Measurements from ENCODE around the gene HNRNPLL. TPM values are rescaled to one million over a fixed set of nuclear protein-coding genes. Genes with fewer than 3 reads are reported as not detected.

Gene HNRNPLL
- total RNA-seq, 1 donor from 2014 or later: 48.0 TPM

DNA sequence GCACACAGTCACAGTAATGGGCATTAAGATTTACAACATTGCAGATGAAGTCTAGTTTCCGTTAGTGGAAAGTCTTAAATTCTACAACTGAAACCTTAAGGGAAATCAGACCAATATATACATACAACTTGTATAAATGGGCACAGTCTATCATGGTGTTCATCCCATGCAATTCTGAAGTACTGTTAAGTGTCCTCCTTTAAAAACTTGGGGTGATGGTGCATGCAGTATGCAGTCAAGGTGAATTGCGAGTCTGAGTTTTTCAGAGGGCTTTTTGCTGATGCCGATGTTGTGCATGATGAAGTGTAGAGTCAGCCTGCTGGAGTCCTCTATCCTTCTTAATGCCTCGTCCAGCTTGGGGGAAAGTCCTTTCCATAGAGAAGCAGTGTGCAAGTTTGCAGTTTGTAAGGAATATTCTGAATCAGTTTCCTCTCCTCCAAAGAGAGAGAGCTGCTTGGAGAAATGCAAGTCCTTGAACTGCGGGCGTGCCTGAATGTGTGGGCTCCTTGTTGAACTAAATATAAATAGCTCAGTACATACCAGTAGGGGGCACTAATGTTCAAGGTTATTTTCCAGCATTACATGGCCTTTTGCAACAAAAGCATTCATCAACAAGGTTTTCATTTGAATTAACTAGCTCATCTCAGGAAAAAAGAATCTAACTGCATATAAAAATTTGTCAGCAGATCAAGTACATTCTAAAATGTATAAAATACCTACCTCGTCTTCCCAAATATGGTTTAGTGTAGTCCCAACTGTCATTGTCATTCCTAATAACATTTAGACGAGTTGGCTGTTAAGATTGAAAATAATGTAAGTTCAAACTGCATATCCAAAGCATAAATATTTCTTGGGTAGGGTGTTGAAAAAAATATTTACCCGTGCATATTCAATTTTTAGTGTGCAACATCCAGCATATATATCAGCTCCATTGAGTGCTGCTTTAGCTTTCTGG is 21.3 kb downstream of the HNRNPLL start:
- H3K4me3 ChIP-seq (ENCODE audit: low read length in 3 of 3): no peak overlapping the region

GRCh38 chr2:38580115-38580636 is 22.6 kb downstream of the HNRNPLL start:
- peaks cover 0 to 2% (median 0%) of the 10 kb centered on the region in 3 donors for H3K4me1 ChIP-seq (ENCODE audit: control insufficient read depth in 3 of 3, insufficient read depth in 3 of 3, low read length in 3 of 3)
- peaks cover 3 to 28% (median 9%) of the 10 kb centered on the region in 3 donors for H3K36me3 ChIP-seq (ENCODE audit: control insufficient read depth in 3 of 3, insufficient read depth in 3 of 3, low read length in 3 of 3)
- no peaks in the 10 kb centered on the region for H3K9me3 ChIP-seq (ENCODE audit: control insufficient read depth in 3 of 3, low read length in 3 of 3)
- H3K4me3 ChIP-seq (ENCODE audit: low read length in 3 of 3): no peak overlapping the region
- no peak overlapping the region for H3K9ac ChIP-seq (ENCODE audit: low read depth in 1 of 3, low read length in 3 of 3)
- no peak overlapping the region for H3K27ac ChIP-seq (ENCODE audit: low read depth, low read length)
- no peaks in the 10 kb centered on the region for H3K27me3 ChIP-seq (ENCODE audit: control insufficient read depth in 3 of 3, insufficient read depth in 3 of 3, low read length in 3 of 3)

More for the DNA sequence above, 21.3 kb downstream of the HNRNPLL start:
- Histone ChIP-seq H3K9ac (ENCODE audit: low read depth in 1 of 3, low read length in 3 of 3) (no peak overlapping the region), H3K27me3 (ENCODE audit: control insufficient read depth in 3 of 3, insufficient read depth in 3 of 3, low read length in 3 of 3) (no peaks in the 10 kb centered on the region), H3K4me1 (ENCODE audit: control insufficient read depth in 3 of 3, insufficient read depth in 3 of 3, low read length in 3 of 3) (peaks cover 0 to 6% (median 5%) of the 10 kb centered on the region in 3 donors), H3K27ac (ENCODE audit: low read depth, low read length) (no peak overlapping the region), H3K36me3 (ENCODE audit: control insufficient read depth in 3 of 3, insufficient read depth in 3 of 3, low read length in 3 of 3) (peaks cover 3 to 29% (median 12%) of the 10 kb centered on the region in 3 donors), H3K9me3 (ENCODE audit: control insufficient read depth in 3 of 3, low read length in 3 of 3) (no peaks in the 10 kb centered on the region)

GRCh38 chr2:38578832-38579231 is 23.9 kb downstream of the HNRNPLL start:
- Histone ChIP-seq H3K27me3 (ENCODE audit: control insufficient read depth in 3 of 3, insufficient read depth in 3 of 3, low read length in 3 of 3) (no peaks in the 10 kb centered on the region), H3K4me3 (ENCODE audit: low read length in 3 of 3) (no peak overlapping the region), H3K27ac (ENCODE audit: low read depth, low read length) (no peak overlapping the region), H3K36me3 (ENCODE audit: control insufficient read depth in 3 of 3, insufficient read depth in 3 of 3, low read length in 3 of 3) (peaks cover 3 to 19% (median 9%) of the 10 kb centered on the region in 3 donors), H3K9ac (ENCODE audit: low read depth in 1 of 3, low read length in 3 of 3) (no peak overlapping the region), H3K4me1 (ENCODE audit: control insufficient read depth in 3 of 3, insufficient read depth in 3 of 3, low read length in 3 of 3) (peaks cover 0 to 2% (median 2%) of the 10 kb centered on the region in 3 donors), H3K9me3 (ENCODE audit: control insufficient read depth in 3 of 3, low read length in 3 of 3) (no peaks in the 10 kb centered on the region)

DNA sequence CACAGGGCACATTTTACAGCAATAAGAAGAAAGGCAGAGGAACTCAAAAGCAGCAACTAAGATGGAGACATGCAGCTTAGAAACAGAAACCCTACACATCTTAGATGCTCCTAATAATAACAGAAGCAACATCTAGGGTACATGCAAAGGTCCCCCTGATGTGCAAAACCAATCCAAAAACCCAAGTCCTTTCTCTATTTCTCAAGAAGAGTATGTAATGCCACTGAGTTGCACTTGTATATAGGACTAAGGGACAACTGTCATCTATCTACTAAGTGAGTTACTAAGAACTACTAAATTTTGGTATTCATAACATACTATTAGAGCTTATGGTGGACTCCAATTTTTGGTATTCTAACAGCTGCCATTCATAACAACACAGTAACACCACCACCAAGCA is 28.4 kb downstream of the HNRNPLL start:
- no peak overlapping the region for H3K27ac ChIP-seq (ENCODE audit: low read depth, low read length)
- H3K4me1 ChIP-seq (ENCODE audit: control insufficient read depth in 3 of 3, insufficient read depth in 3 of 3, low read length in 3 of 3): peaks cover 0 to 2% (median 0%) of the 10 kb centered on the region in 3 donors
- no peaks in the 10 kb centered on the region for H3K27me3 ChIP-seq (ENCODE audit: control insufficient read depth in 3 of 3, insufficient read depth in 3 of 3, low read length in 3 of 3)
- no peaks in the 10 kb centered on the region for H3K9me3 ChIP-seq (ENCODE audit: control insufficient read depth in 3 of 3, low read length in 3 of 3)
- H3K36me3 ChIP-seq (ENCODE audit: control insufficient read depth in 3 of 3, insufficient read depth in 3 of 3, low read length in 3 of 3): peaks cover 2 to 34% (median 22%) of the 10 kb centered on the region in 3 donors
- no peak overlapping the region for H3K9ac ChIP-seq (ENCODE audit: low read depth in 1 of 3, low read length in 3 of 3)
- no peak overlapping the region for H3K4me3 ChIP-seq (ENCODE audit: low read length in 3 of 3)

DNA sequence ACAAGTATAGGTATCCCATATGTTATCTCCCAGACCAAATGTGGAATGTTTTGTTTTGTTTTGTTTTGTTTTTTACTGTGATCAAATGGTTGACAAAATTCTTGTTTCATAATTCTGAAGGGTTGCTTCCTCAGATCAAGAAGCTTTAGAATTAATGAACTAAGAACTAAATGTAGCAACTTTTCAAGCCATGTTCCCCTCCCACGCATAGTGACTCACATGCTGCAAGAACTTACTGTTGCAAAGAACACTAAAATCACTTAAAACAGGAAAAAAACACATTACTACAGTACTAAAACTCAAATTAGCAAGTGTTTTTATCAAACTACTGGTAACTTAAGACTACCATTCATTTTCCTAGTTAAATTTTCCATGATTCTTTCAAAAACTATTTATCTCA is 30.6 kb downstream of the HNRNPLL start:
- no peak overlapping the region for H3K4me3 ChIP-seq (ENCODE audit: low read length in 3 of 3)
- peaks cover 10 to 44% (median 37%) of the 10 kb centered on the region in 3 donors for H3K36me3 ChIP-seq (ENCODE audit: control insufficient read depth in 3 of 3, insufficient read depth in 3 of 3, low read length in 3 of 3)
- no peaks in the 10 kb centered on the region for H3K27me3 ChIP-seq (ENCODE audit: control insufficient read depth in 3 of 3, insufficient read depth in 3 of 3, low read length in 3 of 3)
- no peak overlapping the region for H3K27ac ChIP-seq (ENCODE audit: low read depth, low read length)
- H3K9me3 ChIP-seq (ENCODE audit: control insufficient read depth in 3 of 3, low read length in 3 of 3): no peaks in the 10 kb centered on the region
- peaks cover 0 to 2% (median 0%) of the 10 kb centered on the region in 3 donors for H3K4me1 ChIP-seq (ENCODE audit: control insufficient read depth in 3 of 3, insufficient read depth in 3 of 3, low read length in 3 of 3)
- H3K9ac ChIP-seq (ENCODE audit: low read depth in 1 of 3, low read length in 3 of 3): no peak overlapping the region

- Histone ChIP-seq H3K4me3 (ENCODE audit: low read length in 3 of 3) (no peak overlapping the region), H3K36me3 (ENCODE audit: control insufficient read depth in 3 of 3, insufficient read depth in 3 of 3, low read length in 3 of 3) (peaks cover 10 to 44% (median 37%) of the 10 kb centered on the region in 3 donors), H3K4me1 (ENCODE audit: control insufficient read depth in 3 of 3, insufficient read depth in 3 of 3, low read length in 3 of 3) (peaks cover 0 to 2% (median 0%) of the 10 kb centered on the region in 3 donors), H3K27me3 (ENCODE audit: control insufficient read depth in 3 of 3, insufficient read depth in 3 of 3, low read length in 3 of 3) (no peaks in the 10 kb centered on the region), H3K9ac (ENCODE audit: low read depth in 1 of 3, low read length in 3 of 3) (no peak overlapping the region), H3K27ac (ENCODE audit: low read depth, low read length) (no peak overlapping the region), H3K9me3 (ENCODE audit: control insufficient read depth in 3 of 3, low read length in 3 of 3) (no peaks in the 10 kb centered on the region)
Measured at GRCh38 chr2:38571193-38571592, 31.5 kb downstream of the HNRNPLL start.

- no peaks in the 10 kb centered on the region for H3K4me1 ChIP-seq (ENCODE audit: control insufficient read depth in 3 of 3, insufficient read depth in 3 of 3, low read length in 3 of 3)
- peaks cover 10 to 46% (median 40%) of the 10 kb centered on the region in 3 donors for H3K36me3 ChIP-seq (ENCODE audit: control insufficient read depth in 3 of 3, insufficient read depth in 3 of 3, low read length in 3 of 3)
- no peak overlapping the region for H3K27ac ChIP-seq (ENCODE audit: low read depth, low read length)
- H3K27me3 ChIP-seq (ENCODE audit: control insufficient read depth in 3 of 3, insufficient read depth in 3 of 3, low read length in 3 of 3): no peaks in the 10 kb centered on the region
- H3K4me3 ChIP-seq (ENCODE audit: low read length in 3 of 3): no peak overlapping the region
- no peaks in the 10 kb centered on the region for H3K9me3 ChIP-seq (ENCODE audit: control insufficient read depth in 3 of 3, low read length in 3 of 3)
- no peak overlapping the region for H3K9ac ChIP-seq (ENCODE audit: low read depth in 1 of 3, low read length in 3 of 3)
Measured at GRCh38 chr2:38568724-38569436, 33.8 kb downstream of the HNRNPLL start.

DNA sequence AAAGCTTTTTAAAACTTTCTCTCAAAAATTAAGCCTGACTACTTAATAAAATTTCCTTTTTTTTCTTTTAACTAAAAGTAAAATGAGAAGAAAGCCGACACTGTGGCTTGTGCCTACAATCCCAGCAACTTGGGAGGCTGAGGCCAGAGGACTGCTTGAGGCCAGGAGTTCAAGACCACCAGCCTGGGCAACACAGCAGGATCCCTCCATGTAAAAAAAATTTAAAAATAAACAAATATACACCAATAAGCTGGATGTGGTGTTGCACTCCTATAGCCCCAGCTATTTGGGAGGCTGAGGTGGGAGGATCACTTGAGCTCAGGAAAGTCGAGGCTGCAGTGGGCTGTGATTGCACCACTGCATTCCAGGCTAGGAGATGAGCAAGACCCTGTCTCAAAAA is 37.4 kb downstream of the HNRNPLL start:
- Histone ChIP-seq H3K4me1 (ENCODE audit: control insufficient read depth in 3 of 3, insufficient read depth in 3 of 3, low read length in 3 of 3) (no peaks in the 10 kb centered on the region), H3K9ac (ENCODE audit: low read depth in 1 of 3, low read length in 3 of 3) (no peak overlapping the region), H3K27me3 (ENCODE audit: control insufficient read depth in 3 of 3, insufficient read depth in 3 of 3, low read length in 3 of 3) (no peaks in the 10 kb centered on the region), H3K4me3 (ENCODE audit: low read length in 3 of 3) (no peak overlapping the region), H3K27ac (ENCODE audit: low read depth, low read length) (no peak overlapping the region), H3K36me3 (ENCODE audit: control insufficient read depth in 3 of 3, insufficient read depth in 3 of 3, low read length in 3 of 3) (peaks cover 8 to 34% (median 31%) of the 10 kb centered on the region in 3 donors), H3K9me3 (ENCODE audit: control insufficient read depth in 3 of 3, low read length in 3 of 3) (no peaks in the 10 kb centered on the region)

DNA sequence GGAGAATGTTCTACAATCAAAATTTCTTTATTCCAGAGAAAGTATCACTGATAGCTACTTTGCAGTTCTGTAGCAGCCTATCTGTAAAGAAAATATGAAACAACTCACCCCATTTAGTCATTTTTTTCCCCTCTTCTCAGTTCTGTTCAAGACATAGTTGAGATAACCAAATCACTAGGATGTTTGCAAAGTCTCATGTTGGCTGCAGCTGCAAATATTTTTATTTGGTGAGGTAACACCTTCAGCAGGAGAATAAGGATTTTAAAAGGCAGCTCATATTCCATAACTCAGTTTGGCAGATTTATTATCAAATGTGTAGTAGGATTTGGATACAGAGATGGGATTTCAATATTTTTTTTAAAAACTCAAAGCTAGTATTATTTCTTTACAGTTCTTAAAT is 41.0 kb downstream of the HNRNPLL start:
- peaks cover 0 to 13% (median 13%) of the 10 kb centered on the region in 3 donors for H3K36me3 ChIP-seq (ENCODE audit: control insufficient read depth in 3 of 3, insufficient read depth in 3 of 3, low read length in 3 of 3)
- no peak overlapping the region for H3K4me3 ChIP-seq (ENCODE audit: low read length in 3 of 3)

More for the DNA sequence above, 41.0 kb downstream of the HNRNPLL start:
- Histone ChIP-seq H3K9me3 (ENCODE audit: control insufficient read depth in 3 of 3, low read length in 3 of 3) (no peaks in the 10 kb centered on the region), H3K27ac (ENCODE audit: low read depth, low read length) (no peak overlapping the region), H3K9ac (ENCODE audit: low read depth in 1 of 3, low read length in 3 of 3) (no peak overlapping the region), H3K4me1 (ENCODE audit: control insufficient read depth in 3 of 3, insufficient read depth in 3 of 3, low read length in 3 of 3) (peaks cover under 1 to 8% (median 2%) of the 10 kb centered on the region in 3 donors), H3K27me3 (ENCODE audit: control insufficient read depth in 3 of 3, insufficient read depth in 3 of 3, low read length in 3 of 3) (no peaks in the 10 kb centered on the region)

Measured in skeletal muscle tissue (tissue), 4 donors.